ENCODE data around the gene EIF2AK3. TPM values are rescaled to one million over a fixed set of nuclear protein-coding genes. Genes with fewer than 3 reads are reported as not detected.

Gene EIF2AK3
- 1 to 10 TPM; 2.5 to 5.7 TPM for polyA plus RNA-seq

- H3K4me3 ChIP-seq (ENCODE audit: low read depth in 1 of 2, low read length in 2 of 2): peak within 1 kb of the TSS; percentile 84 to 100
- H3K27ac ChIP-seq (ENCODE audit: low read depth in 2 of 2, low read length in 1 of 2): peak within 1 kb of the TSS; percentile 98 to 100
- no peaks in the 10 kb centered on the region for H3K36me3 ChIP-seq (ENCODE audit: control insufficient read depth in 2 of 2, insufficient read depth in 2 of 2, low read length in 1 of 2)
- no peaks in the 10 kb centered on the region for H3K9me3 ChIP-seq (ENCODE audit: control insufficient read depth in 2 of 2, insufficient read depth in 1 of 2, low read depth in 1 of 2, low read length in 1 of 2)
- peaks cover 0 to 6% of the 10 kb centered on the region in 2 donors for H3K4me1 ChIP-seq (ENCODE audit: control insufficient read depth in 2 of 2, insufficient read depth in 2 of 2, low read length in 1 of 2)
- H3K27me3 ChIP-seq (ENCODE audit: control insufficient read depth in 1 of 2, insufficient read depth in 2 of 2, low read length in 2 of 2): no peaks in the 10 kb centered on the region
- 0% methylated on average over 71 to 75 of the region's 75 CpGs for WGBS, 2 donors
These were observed at the start of gene EIF2AK3 for GRCh38 chr2:88627055-88627855. Gene EIF2AK3, minus strand, starts transcription at chr2:88627464. Its CDS starts 190 bp downstream, at chr2:88627274.

- H3K27me3 ChIP-seq (ENCODE audit: control insufficient read depth in 1 of 2, insufficient read depth in 2 of 2, low read length in 2 of 2): no peaks in the 10 kb centered on the region
- H3K4me3 ChIP-seq (ENCODE audit: low read depth in 1 of 2, low read length in 2 of 2): no peak overlapping the region
- H3K27ac ChIP-seq (ENCODE audit: low read depth in 2 of 2, low read length in 1 of 2): no peak overlapping the region
- H3K36me3 ChIP-seq (ENCODE audit: control insufficient read depth in 2 of 2, insufficient read depth in 2 of 2, low read length in 1 of 2): no peaks in the 10 kb centered on the region
- H3K9me3 ChIP-seq (ENCODE audit: control insufficient read depth in 2 of 2, insufficient read depth in 1 of 2, low read depth in 1 of 2, low read length in 1 of 2): no peaks in the 10 kb centered on the region
- H3K4me1 ChIP-seq (ENCODE audit: control insufficient read depth in 2 of 2, insufficient read depth in 2 of 2, low read length in 1 of 2): no peaks in the 10 kb centered on the region
- 58 to 61% methylated on average over 1 of the region's 1 CpG for WGBS, 2 donors
These were observed 46.1 kb upstream of the EIF2AK3 start for GRCh38 chr2:88673363-88673762.

GRCh38 chr2:88671786-88672427, 44.6 kb upstream of the EIF2AK3 start:
- Histone ChIP-seq H3K27me3 (ENCODE audit: control insufficient read depth in 1 of 2, insufficient read depth in 2 of 2, low read length in 2 of 2) (no peaks in the 10 kb centered on the region), H3K36me3 (ENCODE audit: control insufficient read depth in 2 of 2, insufficient read depth in 2 of 2, low read length in 1 of 2) (no peaks in the 10 kb centered on the region), H3K27ac (ENCODE audit: low read depth in 2 of 2, low read length in 1 of 2) (no peak overlapping the region), H3K4me1 (ENCODE audit: control insufficient read depth in 2 of 2, insufficient read depth in 2 of 2, low read length in 1 of 2) (no peaks in the 10 kb centered on the region), H3K9me3 (ENCODE audit: control insufficient read depth in 2 of 2, insufficient read depth in 1 of 2, low read depth in 1 of 2, low read length in 1 of 2) (no peaks in the 10 kb centered on the region), H3K4me3 (ENCODE audit: low read depth in 1 of 2, low read length in 2 of 2) (no peak overlapping the region)
- WGBS, 2 donors: 42% methylated on average over 11 of the region's 11 CpGs

DNA sequence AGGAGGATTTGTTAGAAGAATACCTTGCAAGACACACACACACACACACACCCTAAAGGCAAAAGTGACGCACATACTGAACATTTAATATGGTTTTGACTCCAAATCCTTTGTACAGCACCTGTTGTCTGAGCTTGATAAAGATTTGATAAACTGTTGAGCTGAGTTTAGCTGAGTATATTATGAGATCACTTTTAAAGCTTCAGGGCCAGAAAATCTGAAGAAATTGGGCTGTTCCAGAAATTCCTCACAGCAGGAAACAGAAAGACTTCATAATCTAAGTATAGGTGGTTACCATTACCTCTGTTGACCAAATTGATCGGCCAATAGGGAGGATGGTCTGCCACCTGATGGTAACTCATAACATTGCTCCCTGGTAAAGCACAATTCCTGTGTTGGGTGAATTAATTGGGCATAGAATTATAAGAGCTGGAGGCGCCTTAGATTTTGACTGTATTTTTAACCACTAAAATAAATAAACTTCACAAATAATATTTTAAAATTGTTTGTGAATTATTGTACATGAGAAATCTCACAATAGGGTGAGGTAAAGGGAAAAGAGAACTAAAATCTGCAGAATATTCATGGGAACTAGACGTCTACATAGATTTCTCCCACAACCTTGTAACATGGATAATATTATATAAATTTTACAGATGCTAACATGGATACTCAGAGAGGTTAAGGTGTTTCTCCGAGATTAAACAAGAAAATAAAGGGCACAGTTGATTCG, 42.4 kb upstream of the EIF2AK3 start:
- H3K36me3 ChIP-seq (ENCODE audit: control insufficient read depth in 2 of 2, insufficient read depth in 2 of 2, low read length in 1 of 2): no peaks in the 10 kb centered on the region
- H3K27ac ChIP-seq (ENCODE audit: low read depth in 2 of 2, low read length in 1 of 2): no peak overlapping the region
- H3K9me3 ChIP-seq (ENCODE audit: control insufficient read depth in 2 of 2, insufficient read depth in 1 of 2, low read depth in 1 of 2, low read length in 1 of 2): no peaks in the 10 kb centered on the region
- no peaks in the 10 kb centered on the region for H3K4me1 ChIP-seq (ENCODE audit: control insufficient read depth in 2 of 2, insufficient read depth in 2 of 2, low read length in 1 of 2)
- H3K27me3 ChIP-seq (ENCODE audit: control insufficient read depth in 1 of 2, insufficient read depth in 2 of 2, low read length in 2 of 2): no peaks in the 10 kb centered on the region
- 59 to 66% methylated on average over 6 of the region's 6 CpGs for WGBS, 2 donors
- H3K4me3 ChIP-seq (ENCODE audit: low read depth in 1 of 2, low read length in 2 of 2): no peak overlapping the region

- Histone ChIP-seq H3K27me3 (ENCODE audit: control insufficient read depth in 1 of 2, insufficient read depth in 2 of 2, low read length in 2 of 2) (no peaks in the 10 kb centered on the region), H3K4me1 (ENCODE audit: control insufficient read depth in 2 of 2, insufficient read depth in 2 of 2, low read length in 1 of 2) (no peaks in the 10 kb centered on the region), H3K9me3 (ENCODE audit: control insufficient read depth in 2 of 2, insufficient read depth in 1 of 2, low read depth in 1 of 2, low read length in 1 of 2) (no peaks in the 10 kb centered on the region), H3K36me3 (ENCODE audit: control insufficient read depth in 2 of 2, insufficient read depth in 2 of 2, low read length in 1 of 2) (no peaks in the 10 kb centered on the region), H3K27ac (ENCODE audit: low read depth in 2 of 2, low read length in 1 of 2) (no peak overlapping the region), H3K4me3 (ENCODE audit: low read depth in 1 of 2, low read length in 2 of 2) (no peak overlapping the region)
- 79 to 85% methylated on average over 2 of the region's 2 CpGs for WGBS, 2 donors
These were observed 41.6 kb upstream of the EIF2AK3 start for GRCh38 chr2:88668862-88669261.

GRCh38 chr2:88667219-88667618, 40.0 kb upstream of the EIF2AK3 start:
- Histone ChIP-seq H3K36me3 (ENCODE audit: control insufficient read depth in 2 of 2, insufficient read depth in 2 of 2, low read length in 1 of 2) (no peaks in the 10 kb centered on the region), H3K27me3 (ENCODE audit: control insufficient read depth in 1 of 2, insufficient read depth in 2 of 2, low read length in 2 of 2) (no peaks in the 10 kb centered on the region), H3K4me1 (ENCODE audit: control insufficient read depth in 2 of 2, insufficient read depth in 2 of 2, low read length in 1 of 2) (no peaks in the 10 kb centered on the region), H3K9me3 (ENCODE audit: control insufficient read depth in 2 of 2, insufficient read depth in 1 of 2, low read depth in 1 of 2, low read length in 1 of 2) (no peaks in the 10 kb centered on the region), H3K27ac (ENCODE audit: low read depth in 2 of 2, low read length in 1 of 2) (no peak overlapping the region), H3K4me3 (ENCODE audit: low read depth in 1 of 2, low read length in 2 of 2) (no peak overlapping the region)
- WGBS, 2 donors: 86 to 92% methylated on average over 2 of the region's 2 CpGs

DNA sequence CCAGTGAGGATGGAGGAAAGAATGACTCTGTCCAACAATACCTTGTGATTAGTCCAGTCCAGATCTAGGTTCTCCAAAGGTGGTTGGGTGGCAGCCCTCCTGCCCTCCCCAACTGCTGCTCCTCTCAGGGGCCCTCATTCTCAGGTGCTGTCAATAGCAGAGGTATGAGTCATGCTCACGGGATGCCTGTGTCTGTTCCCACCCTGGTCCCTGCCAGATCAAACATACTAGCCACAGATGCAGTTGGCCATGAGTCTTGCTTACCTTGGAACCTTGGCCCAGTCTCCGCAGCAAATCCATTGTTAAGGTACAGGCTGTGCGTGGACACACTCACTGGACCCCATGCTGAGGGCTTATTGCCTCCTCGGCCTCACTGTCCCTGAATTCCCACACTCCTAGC, 39.3 kb upstream of the EIF2AK3 start:
- no peak overlapping the region for H3K27ac ChIP-seq (ENCODE audit: low read depth in 2 of 2, low read length in 1 of 2)
- H3K4me3 ChIP-seq (ENCODE audit: low read depth in 1 of 2, low read length in 2 of 2): no peak overlapping the region
- 65 to 82% methylated on average over 4 of the region's 4 CpGs for WGBS, 2 donors
- no peaks in the 10 kb centered on the region for H3K4me1 ChIP-seq (ENCODE audit: control insufficient read depth in 2 of 2, insufficient read depth in 2 of 2, low read length in 1 of 2)
- no peaks in the 10 kb centered on the region for H3K27me3 ChIP-seq (ENCODE audit: control insufficient read depth in 1 of 2, insufficient read depth in 2 of 2, low read length in 2 of 2)
- no peaks in the 10 kb centered on the region for H3K9me3 ChIP-seq (ENCODE audit: control insufficient read depth in 2 of 2, insufficient read depth in 1 of 2, low read depth in 1 of 2, low read length in 1 of 2)
- H3K36me3 ChIP-seq (ENCODE audit: control insufficient read depth in 2 of 2, insufficient read depth in 2 of 2, low read length in 1 of 2): no peaks in the 10 kb centered on the region

DNA sequence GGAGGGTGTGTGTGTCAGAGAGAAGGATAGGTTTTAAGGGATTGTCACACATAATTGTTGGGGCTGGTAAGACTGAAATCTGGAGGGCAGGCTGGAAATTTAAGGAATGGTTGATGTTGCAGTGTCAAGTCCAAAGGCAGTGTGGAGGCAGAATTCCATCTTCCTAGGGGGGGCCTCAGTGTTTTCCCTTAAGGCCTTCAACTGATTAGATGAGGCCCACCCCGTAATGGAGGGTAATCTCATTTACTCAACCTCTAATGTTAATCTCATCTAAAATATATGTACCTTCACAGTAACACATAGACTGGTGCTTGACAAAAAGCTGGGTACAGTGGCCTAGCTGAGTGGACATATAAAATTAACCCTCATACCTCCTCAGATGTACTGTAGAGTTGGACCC, 33.4 kb upstream of the EIF2AK3 start:
- no peaks in the 10 kb centered on the region for H3K27me3 ChIP-seq (ENCODE audit: control insufficient read depth in 1 of 2, insufficient read depth in 2 of 2, low read length in 2 of 2)
- H3K36me3 ChIP-seq (ENCODE audit: control insufficient read depth in 2 of 2, insufficient read depth in 2 of 2, low read length in 1 of 2): no peaks in the 10 kb centered on the region
- H3K4me1 ChIP-seq (ENCODE audit: control insufficient read depth in 2 of 2, insufficient read depth in 2 of 2, low read length in 1 of 2): peaks cover 2% of the 10 kb centered on the region in 2 donors
- H3K27ac ChIP-seq (ENCODE audit: low read depth in 2 of 2, low read length in 1 of 2): no peak overlapping the region
- 89 to 100% methylated on average over 1 of the region's 1 CpG for WGBS, 2 donors
- no peak overlapping the region for H3K4me3 ChIP-seq (ENCODE audit: low read depth in 1 of 2, low read length in 2 of 2)
- H3K9me3 ChIP-seq (ENCODE audit: control insufficient read depth in 2 of 2, insufficient read depth in 1 of 2, low read depth in 1 of 2, low read length in 1 of 2): no peaks in the 10 kb centered on the region

DNA sequence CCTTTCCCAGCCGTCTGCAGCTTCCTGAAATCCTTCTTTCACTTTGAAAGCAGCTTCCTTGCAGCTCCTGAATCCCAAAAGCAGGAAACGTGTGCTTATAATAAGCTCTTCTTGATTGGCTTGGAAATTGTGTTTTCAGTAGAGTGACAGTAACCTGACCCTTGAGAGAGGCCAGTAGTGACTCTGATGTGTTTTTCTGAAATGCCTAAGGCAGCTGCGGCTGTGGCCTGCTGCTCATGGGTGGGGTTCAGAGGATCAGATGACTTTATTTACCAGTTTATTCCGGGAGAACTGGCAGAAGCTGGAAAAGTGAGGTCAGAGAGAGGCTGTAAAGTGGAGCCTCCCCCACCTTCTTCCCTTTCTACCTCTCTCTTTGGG, 32.3 kb upstream of the EIF2AK3 start:
- Histone ChIP-seq H3K4me1 (ENCODE audit: control insufficient read depth in 2 of 2, insufficient read depth in 2 of 2, low read length in 1 of 2) (peaks cover 2% of the 10 kb centered on the region in 2 donors), H3K9me3 (ENCODE audit: control insufficient read depth in 2 of 2, insufficient read depth in 1 of 2, low read depth in 1 of 2, low read length in 1 of 2) (no peaks in the 10 kb centered on the region), H3K4me3 (ENCODE audit: low read depth in 1 of 2, low read length in 2 of 2) (no peak overlapping the region), H3K27ac (ENCODE audit: low read depth in 2 of 2, low read length in 1 of 2) (peak overlapping the region; percentile 45 to 49), H3K27me3 (ENCODE audit: control insufficient read depth in 1 of 2, insufficient read depth in 2 of 2, low read length in 2 of 2) (no peaks in the 10 kb centered on the region), H3K36me3 (ENCODE audit: control insufficient read depth in 2 of 2, insufficient read depth in 2 of 2, low read length in 1 of 2) (no peaks in the 10 kb centered on the region)
- 33 to 35% methylated on average over 4 of the region's 4 CpGs for WGBS, 2 donors

All from esophagus (tissue), 2 donors.